Thyroid gland (tissue), 4 donors: Measurements from ENCODE around the gene RNF128. TPM values are rescaled to one million over a fixed set of nuclear protein-coding genes. Genes with fewer than 3 reads are reported as not detected.

ENCODE experiments used
- DNase-seq, 2 donors: peaks; one replicate each; pipeline ENCODE4 v3.0.0-alpha.2; 2019
- H3K27ac ChIP-seq, 3 donors: fragments of 200-600 bp; sonication (generic); 1 replicate in 2 of 3; 2 replicates in 1 of 3; pipeline ENCODE4 v1.5.1; 2016 to 2019; ENCODE audit warnings: mild to moderate bottlenecking in 1 of 3, moderate library complexity in 1 of 3
- H3K27me3 ChIP-seq: fragments of 200-600 bp; sonication (generic); one replicate; pipeline ENCODE4 v1.5.1; 2019
- H3K36me3 ChIP-seq, 2 donors: fragments of 200-600 bp; sonication (generic); one replicate each; pipeline ENCODE4 v1.5.1; 2016 to 2019
- H3K4me1 ChIP-seq, 2 donors: fragments of 200-600 bp; sonication (generic); one replicate each; pipeline ENCODE4 v1.5.1; 2017 to 2019
- H3K4me3 ChIP-seq, 3 donors: fragments of 200-600 bp; sonication (generic); replicated peaks in 1 of 3; 1 replicate in 2 of 3; 2 replicates in 1 of 3; pipeline ENCODE4 v1.5.1; 2016; ENCODE audit warnings: mild to moderate bottlenecking in 1 of 3
- H3K9me3 ChIP-seq: fragments of 200-600 bp; sonication (generic); one replicate; pipeline ENCODE4 v1.5.1; 2017
- POLR2A ChIP-seq, 2 donors: fragments of 450-650 bp; IDR thresholded peaks; one replicate each; pipeline ENCODE4 v1.6.1; 2017; ENCODE audit warnings: antibody characterized with exemption in 2 of 2, mild to moderate bottlenecking in 2 of 2, moderate library complexity in 1 of 2
- WGBS, 2 donors: methylation state at CpG; one replicate each; pipeline ENCODE4 v1.1.5; 2017; 5-methylcytosine and 5-hydroxymethylcytosine counted together
- intact Hi-C: fragments of 100-400 bp; cut with DNase I; formaldehyde crosslinking; loops from one replicate; pipeline ENCODE4 v1.15.1; 2023
- total RNA-seq, 4 donors: library from RNA; depleted of rRNA; stranded (reverse); fragments of >200 nt; gene quantifications; one replicate each; pipeline ENCODE4 v1.2.3, GENCODE V29; 2016
- TF ChIP-seq, protein P1 (sequence below), 6 experiments: fragments of 200-600 bp in 3 of 6; fragments of 450-650 bp in 3 of 6; sonication (generic) in 3 of 6; IDR thresholded peaks; one replicate each; pipeline ENCODE4 v1.5.1; 2016 to 2019; ENCODE audit warnings: antibody characterized with exemption in 6 of 6, mild to moderate bottlenecking in 2 of 6, inconsistent platforms in 1 of 6, moderate library complexity in 1 of 6

Gene RNF128
- total RNA-seq, 4 donors from 2014 or later, result 46.5 to 68.6 (median 63.5) TPM

- Histone ChIP-seq H3K36me3 (no peaks in the 10 kb centered on the region), H3K27ac (peak overlapping the region; percentile 62 to 88 (median 87)), H3K4me1 (no peaks in the 10 kb centered on the region), H3K4me3 (no peak overlapping the region), H3K27me3 (no peaks in the 10 kb centered on the region), H3K9me3 (no peaks in the 10 kb centered on the region)
- intact Hi-C loops, result no loop called here
- 33 to 65% methylated on average over 2 of the region's 2 CpGs for WGBS, 2 donors
- TF ChIP-seq, protein P1, sequence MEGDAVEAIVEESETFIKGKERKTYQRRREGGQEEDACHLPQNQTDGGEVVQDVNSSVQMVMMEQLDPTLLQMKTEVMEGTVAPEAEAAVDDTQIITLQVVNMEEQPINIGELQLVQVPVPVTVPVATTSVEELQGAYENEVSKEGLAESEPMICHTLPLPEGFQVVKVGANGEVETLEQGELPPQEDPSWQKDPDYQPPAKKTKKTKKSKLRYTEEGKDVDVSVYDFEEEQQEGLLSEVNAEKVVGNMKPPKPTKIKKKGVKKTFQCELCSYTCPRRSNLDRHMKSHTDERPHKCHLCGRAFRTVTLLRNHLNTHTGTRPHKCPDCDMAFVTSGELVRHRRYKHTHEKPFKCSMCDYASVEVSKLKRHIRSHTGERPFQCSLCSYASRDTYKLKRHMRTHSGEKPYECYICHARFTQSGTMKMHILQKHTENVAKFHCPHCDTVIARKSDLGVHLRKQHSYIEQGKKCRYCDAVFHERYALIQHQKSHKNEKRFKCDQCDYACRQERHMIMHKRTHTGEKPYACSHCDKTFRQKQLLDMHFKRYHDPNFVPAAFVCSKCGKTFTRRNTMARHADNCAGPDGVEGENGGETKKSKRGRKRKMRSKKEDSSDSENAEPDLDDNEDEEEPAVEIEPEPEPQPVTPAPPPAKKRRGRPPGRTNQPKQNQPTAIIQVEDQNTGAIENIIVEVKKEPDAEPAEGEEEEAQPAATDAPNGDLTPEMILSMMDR (IDR thresholded peaks at IDR 0.05), result no peak
- peak in 1 of 2 donors; percentile 80 for TF ChIP-seq POLR2A (IDR thresholded peaks at IDR 0.05)
- DNase-seq, result peak; percentile 44 to 47
Observed at GRCh38 chrX:106728337-106728736, 1.8 kb downstream of the RNF128 start.

- no peak for DNase-seq
- no peaks in the 10 kb centered on the region for H3K4me1 ChIP-seq
- 79 to 82% methylated on average over 4 of the region's 4 CpGs for WGBS, 2 donors
- H3K27ac ChIP-seq, result peak overlapping the region in 1 of 3 donors; percentile 34
- H3K9me3 ChIP-seq, result no peaks in the 10 kb centered on the region
- no peak overlapping the region for H3K4me3 ChIP-seq
- TF ChIP-seq POLR2A (IDR thresholded peaks at IDR 0.05), result no peak
- TF ChIP-seq, protein P1 (IDR thresholded peaks at IDR 0.05), result no peak
- H3K27me3 ChIP-seq, result no peaks in the 10 kb centered on the region
- intact Hi-C loops, result no loop called here
- no peaks in the 10 kb centered on the region for H3K36me3 ChIP-seq
Observed at GRCh38 chrX:106730401-106730800, 3.9 kb downstream of the RNF128 start.

GRCh38 chrX:106731590-106731989, 5.1 kb downstream of the RNF128 start:
- intact Hi-C loops, result no loop called here
- TF ChIP-seq POLR2A (IDR thresholded peaks at IDR 0.05), result no peak
- TF ChIP-seq, protein P1 (IDR thresholded peaks at IDR 0.05), result no peak
- Histone ChIP-seq H3K4me1 (no peaks in the 10 kb centered on the region), H3K36me3 (no peaks in the 10 kb centered on the region), H3K9me3 (no peaks in the 10 kb centered on the region), H3K4me3 (no peak overlapping the region), H3K27me3 (no peaks in the 10 kb centered on the region), H3K27ac (peak overlapping the region in 2 of 3 donors; percentile 5 to 15)
- DNase-seq, result no peak

GRCh38 chrX:106734827-106735226, 8.3 kb downstream of the RNF128 start:
- WGBS, 2 donors, result 90 to 91% methylated on average over 3 of the region's 3 CpGs
- no peak overlapping the region for H3K4me3 ChIP-seq
- TF ChIP-seq, protein P1 (IDR thresholded peaks at IDR 0.05), result no peak
- TF ChIP-seq POLR2A (IDR thresholded peaks at IDR 0.05), result no peak
- no peak for DNase-seq
- intact Hi-C loops, result no loop called here
- no peaks in the 10 kb centered on the region for H3K27me3 ChIP-seq
- H3K4me1 ChIP-seq, result no peaks in the 10 kb centered on the region
- no peak overlapping the region for H3K27ac ChIP-seq
- H3K9me3 ChIP-seq, result no peaks in the 10 kb centered on the region
- H3K36me3 ChIP-seq, result no peaks in the 10 kb centered on the region

- H3K36me3 ChIP-seq, result no peaks in the 10 kb centered on the region
- H3K27me3 ChIP-seq, result no peaks in the 10 kb centered on the region
- peaks cover 0 to 4% of the 10 kb centered on the region in 2 donors for H3K4me1 ChIP-seq
- H3K4me3 ChIP-seq, result no peak overlapping the region
- intact Hi-C loops, result no loop called here
- H3K9me3 ChIP-seq, result no peaks in the 10 kb centered on the region
- peak overlapping the region in 1 of 3 donors; percentile 36 for H3K27ac ChIP-seq
- 74 to 83% methylated on average over 2 of the region's 2 CpGs for WGBS, 2 donors
- DNase-seq, result no peak
- TF ChIP-seq, protein P1 (IDR thresholded peaks at IDR 0.05), result no peak
- TF ChIP-seq POLR2A (IDR thresholded peaks at IDR 0.05), result no peak
Observed at GRCh38 chrX:106740193-106740780, 13.8 kb downstream of the RNF128 start.
